Smooth muscle cell (in vitro differentiated cells): ENCODE data around the gene CDON. TPM values are rescaled to one million over a fixed set of nuclear protein-coding genes. Genes with fewer than 3 reads are reported as not detected.

Source experiments
- DNase-seq: peaks from one replicate; lab custom pipeline; 2025; ENCODE audit not compliant: unreplicated experiment; lab: John Stamatoyannopoulos, UW
- H2AFZ ChIP-seq: fragments of 200-600 bp; sonication (generic); 2 replicates; pipeline ENCODE4 v1.6.0; 2016; ENCODE audit warnings: antibody characterized with exemption, low read depth, mild to moderate bottlenecking
- H3F3A ChIP-seq: fragments of 200-600 bp; sonication (generic); 2 replicates; pipeline ENCODE4 v1.6.0; 2017; ENCODE audit warnings: antibody characterized with exemption, low read depth
- H3K27ac ChIP-seq: fragments of 200-600 bp; sonication (generic); 2 replicates; pipeline ENCODE4 v1.5.1; 2016; ENCODE audit warnings: low read depth, mild to moderate bottlenecking
- H3K27me3 ChIP-seq: fragments of 200-600 bp; sonication (generic); 2 replicates; pipeline ENCODE4 v1.6.1; 2016; ENCODE audit warnings: low read depth, mild to moderate bottlenecking
- H3K36me3 ChIP-seq: fragments of 200-600 bp; sonication (generic); 2 replicates; pipeline ENCODE4 v1.5.1; 2016; ENCODE audit warnings: low read depth
- H3K4me1 ChIP-seq: fragments of 200-600 bp; sonication (generic); 2 replicates; pipeline ENCODE4 v1.5.1; 2016; ENCODE audit warnings: low read depth
- H3K4me2 ChIP-seq: fragments of 200-600 bp; sonication (generic); 2 replicates; pipeline ENCODE4 v1.6.0; 2016; ENCODE audit warnings: mild to moderate bottlenecking
- H3K4me3 ChIP-seq: fragments of 200-600 bp; sonication (generic); 2 replicates; pipeline ENCODE4 v1.5.1; 2016; ENCODE audit warnings: mild to moderate bottlenecking
- H3K79me2 ChIP-seq: fragments of 200-600 bp; sonication (generic); 2 replicates; pipeline ENCODE4 v1.6.0; 2016; ENCODE audit warnings: low read depth, mild to moderate bottlenecking
- H3K9ac ChIP-seq: fragments of 200-600 bp; sonication (generic); 2 replicates; pipeline ENCODE4 v1.6.0; 2016; ENCODE audit warnings: low read depth
- H3K9me3 ChIP-seq: fragments of 200-600 bp; sonication (generic); replicated peaks from 2 replicates; pipeline ENCODE4 v1.5.1; 2016; ENCODE audit warnings: low read depth
- H4K20me1 ChIP-seq: fragments of 200-600 bp; sonication (generic); 2 replicates; pipeline ENCODE4 v1.6.0; 2016; ENCODE audit warnings: low read depth
- WGBS: methylation state at CpG from one replicate; pipeline ENCODE4 v1.1.7; 2016; ENCODE audit warnings: low lambda C conversion rate; 5-methylcytosine and 5-hydroxymethylcytosine counted together
- polyA plus RNA-seq: library from polyadenylated mRNA; unstranded; fragments of >200 nt; fragmentation: Nextera tagmentation; extraction: Ambion mirVana; gene quantifications from 2 replicates; pipeline ENCODE4 v1.2.1, GENCODE V29; 2016
- total RNA-seq: library from RNA; depleted of rRNA; stranded (reverse); fragments of >200 nt; gene quantifications from 2 replicates; pipeline ENCODE4 v1.2.3, GENCODE V29; 2014
- TF ChIP-seq, protein P1 (sequence below): fragments of 200-600 bp; sonication (generic); IDR thresholded peaks from 2 replicates; pipeline ENCODE4 v1.5.1; 2017; ENCODE audit warnings: borderline replicate concordance, mild to moderate bottlenecking, antibody characterized with exemption; ENCODE audit not compliant: insufficient read depth, poor library complexity, severe bottlenecking

Gene CDON
- total and polyA plus RNA-seq, 2 experiments from 2014 or later = 1.6 to 14.8 TPM

GRCh38 chr11:126072801-126073594 is 10.3 kb upstream of the CDON start:
- Histone ChIP-seq H3K27ac (no peak overlapping the region), H3K4me1 (peaks cover 10% of the 10 kb centered on the region), H2AFZ (peak overlapping the region; percentile 34), H3K9ac (no peak overlapping the region), H3K79me2 (no peaks in the 10 kb centered on the region), H3K27me3 (no peaks in the 10 kb centered on the region), H3F3A (no peaks in the 10 kb centered on the region), H3K9me3 (no peaks in the 10 kb centered on the region), H3K4me3 (no peak overlapping the region), H3K36me3 (no peaks in the 10 kb centered on the region), H4K20me1 (no peaks in the 10 kb centered on the region), H3K4me2 (no peak overlapping the region)
- no peak for DNase-seq
- TF ChIP-seq, protein P1, sequence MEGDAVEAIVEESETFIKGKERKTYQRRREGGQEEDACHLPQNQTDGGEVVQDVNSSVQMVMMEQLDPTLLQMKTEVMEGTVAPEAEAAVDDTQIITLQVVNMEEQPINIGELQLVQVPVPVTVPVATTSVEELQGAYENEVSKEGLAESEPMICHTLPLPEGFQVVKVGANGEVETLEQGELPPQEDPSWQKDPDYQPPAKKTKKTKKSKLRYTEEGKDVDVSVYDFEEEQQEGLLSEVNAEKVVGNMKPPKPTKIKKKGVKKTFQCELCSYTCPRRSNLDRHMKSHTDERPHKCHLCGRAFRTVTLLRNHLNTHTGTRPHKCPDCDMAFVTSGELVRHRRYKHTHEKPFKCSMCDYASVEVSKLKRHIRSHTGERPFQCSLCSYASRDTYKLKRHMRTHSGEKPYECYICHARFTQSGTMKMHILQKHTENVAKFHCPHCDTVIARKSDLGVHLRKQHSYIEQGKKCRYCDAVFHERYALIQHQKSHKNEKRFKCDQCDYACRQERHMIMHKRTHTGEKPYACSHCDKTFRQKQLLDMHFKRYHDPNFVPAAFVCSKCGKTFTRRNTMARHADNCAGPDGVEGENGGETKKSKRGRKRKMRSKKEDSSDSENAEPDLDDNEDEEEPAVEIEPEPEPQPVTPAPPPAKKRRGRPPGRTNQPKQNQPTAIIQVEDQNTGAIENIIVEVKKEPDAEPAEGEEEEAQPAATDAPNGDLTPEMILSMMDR = no peak
- 65% methylated on average over 9 of the region's 9 CpGs for WGBS

- no peaks in the 10 kb centered on the region for H3K27me3 ChIP-seq
- TF ChIP-seq, protein P1 = no peak
- H3K9me3 ChIP-seq = no peaks in the 10 kb centered on the region
- no peaks in the 10 kb centered on the region for H3F3A ChIP-seq
- no peak overlapping the region for H3K4me2 ChIP-seq
- H3K79me2 ChIP-seq = no peaks in the 10 kb centered on the region
- DNase-seq = no peak
- WGBS = 42% methylated on average over 5 of the region's 5 CpGs
- H2AFZ ChIP-seq = peak overlapping the region; percentile 34
- peaks cover 10% of the 10 kb centered on the region for H3K4me1 ChIP-seq
- H3K4me3 ChIP-seq = no peak overlapping the region
- no peaks in the 10 kb centered on the region for H3K36me3 ChIP-seq
- no peak overlapping the region for H3K9ac ChIP-seq
- no peak overlapping the region for H3K27ac ChIP-seq
- H4K20me1 ChIP-seq = no peaks in the 10 kb centered on the region
These were observed 9.6 kb upstream of the CDON start for GRCh38 chr11:126072141-126072741.

DNA sequence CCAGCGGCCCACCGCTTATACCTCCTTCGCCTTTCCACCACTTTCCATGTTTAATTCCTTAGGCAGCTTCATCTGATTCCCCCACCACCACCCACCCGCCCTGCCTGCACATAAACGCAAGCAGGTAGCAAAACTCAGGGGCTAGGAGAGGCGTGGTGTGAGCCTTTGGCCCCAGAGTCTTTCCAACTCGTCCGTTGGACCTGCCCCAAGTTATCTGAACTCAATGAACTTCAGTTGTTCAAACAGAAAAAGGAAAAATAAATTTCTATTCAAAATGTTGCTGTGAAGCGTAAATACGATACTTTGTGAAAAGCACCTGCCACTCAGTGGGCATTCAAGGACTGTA is 814 bp upstream of the CDON start:
- no peaks in the 10 kb centered on the region for H3K79me2 ChIP-seq
- no peak overlapping the region for H3K27ac ChIP-seq
- peaks cover 22% of the 10 kb centered on the region for H3K4me1 ChIP-seq
- H2AFZ ChIP-seq = peak overlapping the region; percentile 93
- peaks cover 6% of the 10 kb centered on the region for H4K20me1 ChIP-seq
- H3K9ac ChIP-seq = no peak overlapping the region
- peaks cover 12% of the 10 kb centered on the region for H3K27me3 ChIP-seq
- no peaks in the 10 kb centered on the region for H3K9me3 ChIP-seq
- H3K36me3 ChIP-seq = no peaks in the 10 kb centered on the region
- TF ChIP-seq, protein P1 = no peak
- H3F3A ChIP-seq = peaks cover 6% of the 10 kb centered on the region
- peak overlapping the region; percentile 96 for H3K4me3 ChIP-seq
- WGBS = 35% methylated on average over 10 of the region's 10 CpGs
- DNase-seq = no peak
- H3K4me2 ChIP-seq = peak overlapping the region; percentile 99
